Measurements from ENCODE around the gene MSMP.

DNA sequence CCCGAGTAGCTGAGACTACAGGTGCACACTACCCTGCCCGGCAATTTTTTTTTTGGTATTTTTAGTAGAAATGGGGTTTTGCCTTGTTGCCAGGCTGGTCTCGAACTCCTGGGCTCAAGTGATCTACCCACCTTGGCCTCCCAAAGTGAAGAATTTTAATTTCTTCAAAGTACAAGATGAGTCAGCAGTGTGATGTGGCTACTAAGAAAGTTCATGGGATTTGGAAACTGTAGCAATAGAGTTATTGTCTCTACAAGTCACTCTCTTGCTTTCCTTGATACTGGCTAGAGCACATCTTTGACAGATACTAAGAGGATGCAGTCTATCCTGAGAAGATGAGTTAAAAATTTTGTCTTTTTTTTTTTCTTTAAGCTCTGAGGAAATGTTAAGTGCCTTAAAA, 20.0 kb downstream of the MSMP start:
- TF ChIP-seq POLR2A (IDR thresholded peaks at IDR 0.05) (no peak), POLR2AphosphoS5 (IDR thresholded peaks at IDR 0.05) (no peak)
- TF ChIP-seq, protein P1, sequence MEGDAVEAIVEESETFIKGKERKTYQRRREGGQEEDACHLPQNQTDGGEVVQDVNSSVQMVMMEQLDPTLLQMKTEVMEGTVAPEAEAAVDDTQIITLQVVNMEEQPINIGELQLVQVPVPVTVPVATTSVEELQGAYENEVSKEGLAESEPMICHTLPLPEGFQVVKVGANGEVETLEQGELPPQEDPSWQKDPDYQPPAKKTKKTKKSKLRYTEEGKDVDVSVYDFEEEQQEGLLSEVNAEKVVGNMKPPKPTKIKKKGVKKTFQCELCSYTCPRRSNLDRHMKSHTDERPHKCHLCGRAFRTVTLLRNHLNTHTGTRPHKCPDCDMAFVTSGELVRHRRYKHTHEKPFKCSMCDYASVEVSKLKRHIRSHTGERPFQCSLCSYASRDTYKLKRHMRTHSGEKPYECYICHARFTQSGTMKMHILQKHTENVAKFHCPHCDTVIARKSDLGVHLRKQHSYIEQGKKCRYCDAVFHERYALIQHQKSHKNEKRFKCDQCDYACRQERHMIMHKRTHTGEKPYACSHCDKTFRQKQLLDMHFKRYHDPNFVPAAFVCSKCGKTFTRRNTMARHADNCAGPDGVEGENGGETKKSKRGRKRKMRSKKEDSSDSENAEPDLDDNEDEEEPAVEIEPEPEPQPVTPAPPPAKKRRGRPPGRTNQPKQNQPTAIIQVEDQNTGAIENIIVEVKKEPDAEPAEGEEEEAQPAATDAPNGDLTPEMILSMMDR (IDR thresholded peaks at IDR 0.05): no peak
